HepG2 (cell line): Measurements from ENCODE around the gene CIAO3. TPM values are rescaled to one million over a fixed set of nuclear protein-coding genes. Genes with fewer than 3 reads are reported as not detected.

Source experiments
- ATAC-seq: fragments of 200-7000 bp; cut with Tn5 transposase; 3 replicates; pipeline ENCODE4 v1.9.1; 2020; ENCODE audit warnings: mild to moderate bottlenecking, moderate library complexity
- BruUV-seq: library from RNA; stranded (reverse); fragments of 400-500 nt; replicated peaks from 2 replicates; lab custom pipeline; 2021; lab: Mats Ljungman, UMichigan
- CTCF ChIA-PET: fragments of 300-600 bp; formaldehyde crosslinking; extraction: SDS; loops from one replicate; lab custom pipeline; 2021; ENCODE audit warnings: low total read pairs, inconsistent platforms, low intra/inter-chr PET ratio; lab: Yijun Ruan, JAX
- POLR2A ChIA-PET: fragments of 350-600 bp; sonication (Branson Sonifier 250); formaldehyde crosslinking; loops from one replicate; lab custom pipeline; 2020; ENCODE audit warnings: antibody characterized with exemption, inconsistent platforms; lab: Yijun Ruan, JAX
- DNase-seq: peaks from one replicate; pipeline ENCODE4 v3.0.0-alpha.2; 2015; ENCODE audit warnings: low spot score
- FAIRE-seq: peaks from 3 replicates; lab custom pipeline; 2011; peaks lifted over from hg19 to GRCh38; lab: Jason Lieb, UNC
- H2AFZ ChIP-seq: one replicate; pipeline ENCODE4 v1.6.1; 2011; ENCODE audit warnings: low read length, inconsistent platforms
- H3K27ac ChIP-seq: fragments of 300-600 bp; 3 replicates; pipeline ENCODE4 v1.8.0; 2011; ENCODE audit warnings: mixed run types, mild to moderate bottlenecking, mixed read lengths, low read length, inconsistent platforms; ENCODE audit not compliant: insufficient read depth; ENCODE audit errors: extremely low read length
- H3K27me3 ChIP-seq, 2 experiments: fragments of 200-600 bp in 1 of 2; 2 replicates in 1 of 2; 3 replicates in 1 of 2; pipeline versions ENCODE4 v1.6.0 to v1.8.0; 2011; ENCODE audit warnings: low read length in 2 of 2, mild to moderate bottlenecking in 2 of 2, moderate library complexity in 2 of 2, inconsistent platforms in 1 of 2; ENCODE audit not compliant: insufficient read depth in 2 of 2, control insufficient read depth in 1 of 2
- H3K36me3 ChIP-seq, 2 experiments: fragments of 200-600 bp in 1 of 2; replicated peaks in 1 of 2; 2 replicates in 1 of 2; 3 replicates in 1 of 2; pipeline versions ENCODE4 v1.5.1 to v1.8.0; 2011; ENCODE audit warnings: low read length in 2 of 2, inconsistent platforms in 1 of 2; ENCODE audit not compliant: insufficient read depth in 2 of 2, control insufficient read depth in 1 of 2
- H3K4me1 ChIP-seq: 2 replicates; pipeline ENCODE4 v1.5.1; 2012; ENCODE audit warnings: low read length, inconsistent platforms; ENCODE audit not compliant: insufficient read depth
- H3K4me2 ChIP-seq: 2 replicates; pipeline ENCODE4 v1.6.0; 2011; ENCODE audit warnings: low read depth, low read length, inconsistent platforms
- H3K4me3 ChIP-seq, 3 experiments: fragments of 200-600 bp in 1 of 3; sonication (generic), shearing (Covaris generic) in 1 of 3; replicated peaks in 1 of 3; 2 replicates each; pipeline ENCODE4 v1.5.1; 2011 to 2016; ENCODE audit warnings: low read length in 3 of 3, inconsistent platforms in 2 of 3, low read depth in 2 of 3, mild to moderate bottlenecking in 2 of 3, control low read depth in 1 of 3, mixed read lengths in 1 of 3; ENCODE audit not compliant: insufficient read depth in 1 of 3
- H3K79me2 ChIP-seq: one replicate; pipeline ENCODE4 v1.6.1; 2011; ENCODE audit warnings: low read length, inconsistent platforms; ENCODE audit not compliant: insufficient read depth
- H3K9ac ChIP-seq: 2 replicates; pipeline ENCODE4 v1.6.0; 2011; ENCODE audit warnings: mild to moderate bottlenecking, low read depth, low read length, inconsistent platforms; ENCODE audit not compliant: insufficient read depth
- H3K9me3 ChIP-seq: 2 replicates; pipeline ENCODE4 v1.5.1; 2012; ENCODE audit warnings: mild to moderate bottlenecking, low read length
- H4K20me1 ChIP-seq: 2 replicates; pipeline ENCODE4 v1.6.0; 2011; ENCODE audit warnings: inconsistent platforms, mild to moderate bottlenecking, low read length, moderate library complexity; ENCODE audit not compliant: insufficient read depth
- IRF2 ChIP-seq: IDR thresholded peaks from 2 replicates; pipeline ENCODE4 v1.6.1; 2018; ENCODE audit warnings: missing genetic modification reagents, missing compliant biosample characterization
- JARID2 ChIP-seq: sonication (generic); formaldehyde crosslinking; IDR thresholded peaks from 2 replicates; pipeline ENCODE4 v1.8.1; 2023; ENCODE audit warnings: missing genetic modification reagents, inconsistent platforms; ENCODE audit not compliant: insufficient replicate concordance
- KDM5B ChIP-seq: sonication (generic); formaldehyde crosslinking; IDR thresholded peaks from 2 replicates; pipeline ENCODE4 v1.4.0; 2020; ENCODE audit warnings: missing genetic modification reagents, mild to moderate bottlenecking, borderline replicate concordance
- SAFB2 ChIP-seq: sonication (generic); formaldehyde crosslinking; IDR thresholded peaks from 2 replicates; pipeline ENCODE4 v1.5.1; 2020; ENCODE audit warnings: missing genetic modification reagents, low read depth, mild to moderate bottlenecking, borderline replicate concordance
- SIN3B ChIP-seq: fragments of 150-350 bp; IDR thresholded peaks from 2 replicates; pipeline ENCODE4 v1.6.1; 2014; ENCODE audit warnings: low read length
- SMC3 ChIP-seq: IDR thresholded peaks from 2 replicates; pipeline ENCODE4 v1.6.1; 2011; ENCODE audit warnings: low read length, improper control_type of control experiment
- ZNF234 ChIP-seq: sonication (generic); formaldehyde crosslinking; conservative IDR thresholded peaks from 2 replicates; pipeline ENCODE4 v1.5.1; 2020; ENCODE audit warnings: mild to moderate bottlenecking, missing genetic modification reagents
- ZSCAN25 ChIP-seq: sonication (generic); formaldehyde crosslinking; IDR thresholded peaks from 2 replicates; pipeline ENCODE4 v1.8.0; 2022; ENCODE audit warnings: mild to moderate bottlenecking, missing genetic modification reagents
- WGBS: methylation state at CpG from one replicate; pipeline ENCODE4 v1.1.6; 2017; ENCODE audit warnings: low lambda C conversion rate; 5-methylcytosine and 5-hydroxymethylcytosine counted together
- in situ Hi-C: cut with HindIII; loops from 2 replicates; pipeline ENCODE4 v1.10.0; 2017; ENCODE audit warnings: low pct_unique_long_range_greater_than_20kb; ENCODE audit not compliant: extremely low pct_ligation_motif_present
- intact Hi-C: fragments of 100-400 bp; cut with micrococcal nuclease; formaldehyde crosslinking; loops from one replicate; pipeline ENCODE4 v1.10.0; 2022; ENCODE audit not compliant: unreplicated experiment
- polyA plus RNA-seq, 8 experiments: library from polyadenylated mRNA; depleted of rRNA in 3 of 8; stranded (reverse) in 7 of 8; unstranded in 1 of 8; fragments of >200 nt; fragmentation: Illumina TruSeq in 4 of 8; extraction: Trizol in 4 of 8; gene quantifications; 2 replicates each; pipeline versions ENCODE4 v1.2.1 to v1.2.3, GENCODE V29; 2011 to 2016; ENCODE audit warnings: low read depth in 4 of 8, missing spikeins in 1 of 8, mixed read lengths in 1 of 8; ENCODE audit not compliant: insufficient read depth in 1 of 8
- total RNA-seq, 5 experiments: library from RNA; depleted of rRNA; stranded (reverse); fragments of >200 nt; fragmentation: Illumina TruSeq; extraction: Trizol; gene quantifications; 2 replicates each; pipeline ENCODE4 v1.2.3, GENCODE V29; 2016; ENCODE audit warnings: low read depth in 1 of 5
- TF ChIP-seq, protein P1 (sequence below): sonication (generic); formaldehyde crosslinking; IDR thresholded peaks from 2 replicates; pipeline ENCODE4 v1.4.0; 2020; ENCODE audit warnings: missing genetic modification reagents
- TF ChIP-seq, protein P2 (sequence below): sonication (generic); formaldehyde crosslinking; IDR thresholded peaks from 2 replicates; pipeline ENCODE4 v1.8.0; 2022; ENCODE audit warnings: missing genetic modification reagents, mild to moderate bottlenecking, inconsistent platforms, borderline replicate concordance
- TF ChIP-seq, protein P3 (sequence below): sonication (generic); formaldehyde crosslinking; IDR thresholded peaks from 2 replicates; pipeline ENCODE4 v1.4.0; 2020; ENCODE audit warnings: missing genetic modification reagents
- TF ChIP-seq, protein P4 (sequence below): sonication (generic); formaldehyde crosslinking; IDR thresholded peaks from 2 replicates; pipeline ENCODE4 v1.5.1; 2020; ENCODE audit warnings: missing genetic modification reagents, mild to moderate bottlenecking, borderline replicate concordance
- TF ChIP-seq, protein P5 (sequence below): IDR thresholded peaks from 2 replicates; pipeline ENCODE4 v1.6.1; 2016; ENCODE audit warnings: mild to moderate bottlenecking, missing biosample characterization, missing genetic modification reagents

The CIAO3 gene
- total and polyA plus RNA-seq, 2 of the 13 experiments (the other 11 are each of a cell fraction or from before 2014, with no cell fraction given) = 21.7 to 25.0 TPM

DNA sequence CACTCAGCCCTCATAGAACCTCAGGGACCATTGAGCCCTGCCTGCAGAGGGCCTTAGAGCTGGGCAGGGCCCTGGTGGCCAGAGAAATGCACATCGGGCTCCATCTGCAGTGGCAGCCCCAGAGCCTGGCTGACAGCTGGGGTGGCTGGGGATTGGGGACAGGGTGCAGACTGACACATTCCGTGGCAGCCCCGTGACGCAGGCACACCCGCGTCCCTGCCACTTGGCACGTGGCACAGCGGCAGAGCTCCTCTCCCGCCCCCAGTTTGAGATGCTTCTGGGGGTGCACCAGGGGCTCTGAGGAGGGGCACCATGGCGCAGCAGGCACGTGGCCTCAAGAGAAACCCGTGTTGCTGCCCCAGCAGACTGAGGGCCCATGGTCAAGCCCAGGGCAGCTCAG, 37.4 kb downstream of the CIAO3 start:
- H3K27ac ChIP-seq = no peak overlapping the region
- H3K79me2 ChIP-seq = no peaks in the 10 kb centered on the region
- ChIA-PET POLR2A (no interaction called here), CTCF (no interaction called here)
- H3K9ac ChIP-seq = no peak overlapping the region
- BruUV-seq = no TSS peak
- DNase-seq (no peak), ATAC-seq (peak; percentile 11; the same call in 1 of the 3 replicates), FAIRE-seq (no peak)
- H3K9me3 ChIP-seq = no peaks in the 10 kb centered on the region
- WGBS = no CpG with 5 or more reads among the region's 12 CpGs
- H3K4me1 ChIP-seq = no peaks in the 10 kb centered on the region
- intact Hi-C loops = no loop called here
- no peaks in the 10 kb centered on the region for H3K36me3 ChIP-seq
- in situ Hi-C loops = no loop called here
- H3K4me2 ChIP-seq = no peak overlapping the region
- H3K4me3 ChIP-seq = no peak overlapping the region
- TF ChIP-seq, protein P1, sequence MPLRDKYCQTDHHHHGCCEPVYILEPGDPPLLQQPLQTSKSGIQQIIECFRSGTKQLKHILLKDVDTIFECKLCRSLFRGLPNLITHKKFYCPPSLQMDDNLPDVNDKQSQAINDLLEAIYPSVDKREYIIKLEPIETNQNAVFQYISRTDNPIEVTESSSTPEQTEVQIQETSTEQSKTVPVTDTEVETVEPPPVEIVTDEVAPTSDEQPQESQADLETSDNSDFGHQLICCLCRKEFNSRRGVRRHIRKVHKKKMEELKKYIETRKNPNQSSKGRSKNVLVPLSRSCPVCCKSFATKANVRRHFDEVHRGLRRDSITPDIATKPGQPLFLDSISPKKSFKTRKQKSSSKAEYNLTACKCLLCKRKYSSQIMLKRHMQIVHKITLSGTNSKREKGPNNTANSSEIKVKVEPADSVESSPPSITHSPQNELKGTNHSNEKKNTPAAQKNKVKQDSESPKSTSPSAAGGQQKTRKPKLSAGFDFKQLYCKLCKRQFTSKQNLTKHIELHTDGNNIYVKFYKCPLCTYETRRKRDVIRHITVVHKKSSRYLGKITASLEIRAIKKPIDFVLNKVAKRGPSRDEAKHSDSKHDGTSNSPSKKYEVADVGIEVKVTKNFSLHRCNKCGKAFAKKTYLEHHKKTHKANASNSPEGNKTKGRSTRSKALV (CRISPR knock-in tag) = no peak
- TF ChIP-seq IRF2 (no peak), ZSCAN25 (CRISPR knock-in tag) (no peak), ZNF234 (CRISPR knock-in tag) (no peak), JARID2 (no peak), SIN3B (no peak), SMC3 (no peak), KDM5B (CRISPR knock-in tag) (no peak), SAFB2 (CRISPR knock-in tag) (no peak)
- TF ChIP-seq, protein P2, sequence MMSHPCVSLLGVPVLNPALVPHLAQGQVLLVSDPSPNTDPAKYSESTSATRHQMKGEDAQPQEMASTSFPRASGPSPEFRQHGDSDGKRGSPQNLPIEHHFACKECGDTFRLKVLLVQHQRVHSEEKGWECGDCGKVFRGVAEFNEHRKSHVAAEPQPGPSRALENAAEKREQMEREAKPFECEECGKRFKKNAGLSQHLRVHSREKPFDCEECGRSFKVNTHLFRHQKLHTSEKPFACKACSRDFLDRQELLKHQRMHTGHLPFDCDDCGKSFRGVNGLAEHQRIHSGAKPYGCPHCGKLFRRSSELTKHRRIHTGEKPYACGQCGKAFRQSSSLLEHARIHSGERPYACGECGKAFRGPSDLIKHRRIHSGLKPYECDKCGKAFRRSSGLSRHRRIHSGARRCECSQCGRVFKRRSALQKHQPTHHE = no peak
- TF ChIP-seq, protein P3, sequence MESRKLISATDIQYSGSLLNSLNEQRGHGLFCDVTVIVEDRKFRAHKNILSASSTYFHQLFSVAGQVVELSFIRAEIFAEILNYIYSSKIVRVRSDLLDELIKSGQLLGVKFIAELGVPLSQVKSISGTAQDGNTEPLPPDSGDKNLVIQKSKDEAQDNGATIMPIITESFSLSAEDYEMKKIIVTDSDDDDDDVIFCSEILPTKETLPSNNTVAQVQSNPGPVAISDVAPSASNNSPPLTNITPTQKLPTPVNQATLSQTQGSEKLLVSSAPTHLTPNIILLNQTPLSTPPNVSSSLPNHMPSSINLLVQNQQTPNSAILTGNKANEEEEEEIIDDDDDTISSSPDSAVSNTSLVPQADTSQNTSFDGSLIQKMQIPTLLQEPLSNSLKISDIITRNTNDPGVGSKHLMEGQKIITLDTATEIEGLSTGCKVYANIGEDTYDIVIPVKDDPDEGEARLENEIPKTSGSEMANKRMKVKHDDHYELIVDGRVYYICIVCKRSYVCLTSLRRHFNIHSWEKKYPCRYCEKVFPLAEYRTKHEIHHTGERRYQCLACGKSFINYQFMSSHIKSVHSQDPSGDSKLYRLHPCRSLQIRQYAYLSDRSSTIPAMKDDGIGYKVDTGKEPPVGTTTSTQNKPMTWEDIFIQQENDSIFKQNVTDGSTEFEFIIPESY (CRISPR knock-in tag) = no peak
- TF ChIP-seq, protein P4, sequence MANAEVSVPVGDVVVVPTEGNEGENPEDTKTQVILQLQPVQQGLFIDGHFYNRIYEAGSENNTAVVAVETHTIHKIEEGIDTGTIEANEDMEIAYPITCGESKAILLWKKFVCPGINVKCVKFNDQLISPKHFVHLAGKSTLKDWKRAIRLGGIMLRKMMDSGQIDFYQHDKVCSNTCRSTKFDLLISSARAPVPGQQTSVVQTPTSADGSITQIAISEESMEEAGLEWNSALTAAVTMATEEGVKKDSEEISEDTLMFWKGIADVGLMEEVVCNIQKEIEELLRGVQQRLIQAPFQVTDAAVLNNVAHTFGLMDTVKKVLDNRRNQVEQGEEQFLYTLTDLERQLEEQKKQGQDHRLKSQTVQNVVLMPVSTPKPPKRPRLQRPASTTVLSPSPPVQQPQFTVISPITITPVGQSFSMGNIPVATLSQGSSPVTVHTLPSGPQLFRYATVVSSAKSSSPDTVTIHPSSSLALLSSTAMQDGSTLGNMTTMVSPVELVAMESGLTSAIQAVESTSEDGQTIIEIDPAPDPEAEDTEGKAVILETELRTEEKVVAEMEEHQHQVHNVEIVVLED (CRISPR knock-in tag) = no peak
- TF ChIP-seq, protein P5, sequence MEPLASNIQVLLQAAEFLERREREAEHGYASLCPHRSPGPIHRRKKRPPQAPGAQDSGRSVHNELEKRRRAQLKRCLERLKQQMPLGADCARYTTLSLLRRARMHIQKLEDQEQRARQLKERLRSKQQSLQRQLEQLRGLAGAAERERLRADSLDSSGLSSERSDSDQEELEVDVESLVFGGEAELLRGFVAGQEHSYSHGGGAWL (CRISPR knock-in tag) = no peak
- H2AFZ ChIP-seq = no peak overlapping the region
- peaks cover 33 to 76% of the 10 kb centered on the region in 2 experiments for H3K27me3 ChIP-seq
- peaks cover 3% of the 10 kb centered on the region; the same call in 1 of the 2 replicates for H4K20me1 ChIP-seq
